Pancreas (tissue), 10 donors: ENCODE results near the gene ESPN. TPM values are rescaled to one million over a fixed set of nuclear protein-coding genes. Genes with fewer than 3 reads are reported as not detected.
A peak's percentile ranks its signal among the peaks of the same experiment; 100 is the strongest.
"Not testable (repeated sequence)": the region's sequence is repeated elsewhere in the genome, so short reads cannot be mapped to it uniquely, and the experiment has no call there.

Source experiments
- ATAC-seq, 4 donors: fragments of 200-7000 bp; cut with Tn5 transposase; one replicate each; pipeline versions ENCODE4 v1.8.0 to v1.9.1; 2020; ENCODE audit warnings: mild to moderate bottlenecking in 4 of 4, moderate library complexity in 4 of 4
- DNase-seq, 6 donors: peaks; one replicate each; pipeline ENCODE4 v3.0.0-alpha.2; 2020
- FAIRE-seq: peaks from 2 replicates; lab custom pipeline; 2012; peaks lifted over from hg19 to GRCh38; lab: Jason Lieb, UNC
- H3K27ac ChIP-seq, 4 donors: fragments of 200-600 bp; sonication (generic); 1 replicate in 3 of 4; 2 replicates in 1 of 4; pipeline versions ENCODE4 v1.5.0 to v1.8.0; 2020
- H3K27me3 ChIP-seq, 4 donors: fragments of 200-600 bp; one replicate each; pipeline ENCODE4 v1.8.0; 2021
- H3K36me3 ChIP-seq, 3 donors: fragments of 200-600 bp; sonication (generic) in 1 of 3; one replicate each; pipeline versions ENCODE4 v1.5.0 to v1.8.0; 2020 to 2021
- H3K4me1 ChIP-seq, 3 donors: fragments of 200-600 bp; one replicate each; pipeline ENCODE4 v1.8.0; 2021
- H3K4me3 ChIP-seq, 4 donors: fragments of 200-600 bp; sonication (generic) in 2 of 4; one replicate each; pipeline versions ENCODE4 v1.5.0 to v1.8.0; 2020 to 2021
- H3K9me3 ChIP-seq, 4 donors: fragments of 200-600 bp; one replicate each; pipeline ENCODE4 v1.8.0; 2021
- CTCF ChIP-seq, 4 donors: fragments of 200-600 bp; sonication (generic) in 3 of 4; IDR thresholded peaks; one replicate each; pipeline versions ENCODE4 v1.5.0 to v1.8.0; 2021; ENCODE audit warnings: antibody characterized with exemption in 4 of 4
- WGBS, 2 donors: extraction: QIAGEN DNeasy Blood & Tissue Kit; methylation state at CpG; one replicate each; pipeline ENCODE4 v1.1.7; 2013; 5-methylcytosine and 5-hydroxymethylcytosine counted together
- intact Hi-C, 3 donors: fragments of 100-400 bp; cut with DNase I; formaldehyde crosslinking; loops; one replicate each; pipeline versions ENCODE4 v1.11.1 to v1.14.2; 2022
- polyA plus RNA-seq, 2 donors: library from polyadenylated mRNA; stranded (reverse); fragments of 200-250 nt; gene quantifications; one replicate each; pipeline ENCODE4 v1.2.3, GENCODE V29; 2013
- total RNA-seq, 6 donors: library from RNA; stranded (reverse); fragmentation: NEBNext Ultra II Directional in 4 of 6; extraction: Animal tissue kit (Norgen Biotek cat#: 25700) in 4 of 6; gene quantifications; one replicate each; pipeline versions ENCODE4 v1.2.1 to v1.2.4, GENCODE V29; 2021 to 2023
- donor health status: healthy with polysubstance abuse.
- donor health status: DM: no; HTN: no; CAD: no; lungs with moderate emphysema.
- donor health status: DM: no; HTN: no; CAD: no.
- donor health status: control.
- donor health status: control.
- donor health status: Bipolar disorder and iron deficiency.
- donor health status: DM: yes; HTN: yes; CAD: no.
- donor health status: DM: no; HTN: no; CAD: no.
- donor health status: DM: no; HTN: no; CAD: no.
- donor health status: DM: yes; HTN: yes; CAD: no.

The ESPN gene
- total and polyA plus RNA-seq, 8 donors: 0.28 to 2.5 (median 0.68) TPM

- Histone ChIP-seq H3K9me3 (no peaks in the 10 kb centered on the region), H3K36me3 (no peaks in the 10 kb centered on the region), H3K4me1 (peaks cover 0 to 7% (median 7%) of the 10 kb centered on the region in 3 donors), H3K4me3 (no peak overlapping the region), H3K27me3 (peaks cover 0 to 17% (median 8%) of the 10 kb centered on the region in 4 donors), H3K27ac (no peak overlapping the region)
- no peak for ATAC-seq
- no peak for FAIRE-seq
- TF ChIP-seq CTCF (IDR thresholded peaks at IDR 0.05): no peak
- 70 to 78% methylated on average over 8 to 9 of the region's 9 CpGs for WGBS, 2 donors
- intact Hi-C loops: no loop called here
- DNase-seq: no peak
These were observed 1.8 kb downstream of the ESPN start for GRCh38 chr1:6426277-6426971.

GRCh38 chr1:6426972-6427350 lies 2.4 kb downstream of the ESPN start:
- intact Hi-C loops: no loop called here
- H3K4me3 ChIP-seq: no peak overlapping the region
- H3K9me3 ChIP-seq: no peaks in the 10 kb centered on the region
- peaks cover 0 to 7% (median 7%) of the 10 kb centered on the region in 3 donors for H3K4me1 ChIP-seq
- H3K27ac ChIP-seq: no peak overlapping the region
- no peaks in the 10 kb centered on the region for H3K36me3 ChIP-seq
- DNase-seq: no peak
- ATAC-seq: no peak
- WGBS, 2 donors: 77 to 91% methylated on average over 10 of the region's 10 CpGs
- no peak for FAIRE-seq
- peaks cover 0 to 17% (median 8%) of the 10 kb centered on the region in 4 donors for H3K27me3 ChIP-seq
- TF ChIP-seq CTCF (IDR thresholded peaks at IDR 0.05): no peak

GRCh38 chr1:6427441-6428390 lies 3.1 kb downstream of the ESPN start:
- H3K27me3 ChIP-seq: peaks cover 0 to 17% (median 8%) of the 10 kb centered on the region in 4 donors
- H3K4me1 ChIP-seq: peaks cover 0 to 7% (median 7%) of the 10 kb centered on the region in 3 donors
- DNase-seq (peak in 4 of 6 donors; percentile 50 to 82 (median 64)), ATAC-seq (peak; percentile 27 to 62 (median 50)), FAIRE-seq (no peak)
- no peak for TF ChIP-seq CTCF (IDR thresholded peaks at IDR 0.05)
- no peaks in the 10 kb centered on the region for H3K36me3 ChIP-seq
- intact Hi-C loops: no loop called here
- 52 to 60% methylated on average over 26 of the region's 26 CpGs for WGBS, 2 donors
- no peaks in the 10 kb centered on the region for H3K9me3 ChIP-seq
- no peak overlapping the region for H3K4me3 ChIP-seq
- no peak overlapping the region for H3K27ac ChIP-seq

GRCh38 chr1:6428453-6428852 lies 3.9 kb downstream of the ESPN start:
- H3K36me3 ChIP-seq, FAIRE-seq, H3K9me3 ChIP-seq, H3K4me1 ChIP-seq, ATAC-seq, DNase-seq, H3K4me3 ChIP-seq, intact Hi-C loops, H3K27ac ChIP-seq: not testable (repeated sequence)
- WGBS, 2 donors: 75 to 87% methylated on average over 4 to 6 of the region's 6 CpGs
- peaks cover 0 to 17% (median 8%) of the 10 kb centered on the region in 4 donors for H3K27me3 ChIP-seq

GRCh38 chr1:6429660-6430411 lies 5.3 kb downstream of the ESPN start:
- H3K9me3 ChIP-seq, H3K36me3 ChIP-seq, FAIRE-seq, H3K4me1 ChIP-seq, ATAC-seq, intact Hi-C loops, H3K27ac ChIP-seq, H3K4me3 ChIP-seq: not testable (repeated sequence)
- WGBS, 2 donors: 42 to 48% methylated on average over 19 of the region's 19 CpGs
- H3K27me3 ChIP-seq: peaks cover 0 to 15% (median 4%) of the 10 kb centered on the region in 4 donors
- DNase-seq: peak in 1 of 6 donors; percentile 57

- intact Hi-C loops, H3K4me3 ChIP-seq, H3K36me3 ChIP-seq, FAIRE-seq, ATAC-seq, H3K4me1 ChIP-seq, H3K27ac ChIP-seq, H3K27me3 ChIP-seq, H3K9me3 ChIP-seq: not testable (repeated sequence)
- 67 to 73% methylated on average over 11 to 13 of the region's 13 CpGs for WGBS, 2 donors
- DNase-seq: peak in 1 of 6 donors; percentile 57
These were observed 7.3 kb downstream of the ESPN start for GRCh38 chr1:6431645-6432579.
